ENCODE data around the gene ZNF358.

DNA sequence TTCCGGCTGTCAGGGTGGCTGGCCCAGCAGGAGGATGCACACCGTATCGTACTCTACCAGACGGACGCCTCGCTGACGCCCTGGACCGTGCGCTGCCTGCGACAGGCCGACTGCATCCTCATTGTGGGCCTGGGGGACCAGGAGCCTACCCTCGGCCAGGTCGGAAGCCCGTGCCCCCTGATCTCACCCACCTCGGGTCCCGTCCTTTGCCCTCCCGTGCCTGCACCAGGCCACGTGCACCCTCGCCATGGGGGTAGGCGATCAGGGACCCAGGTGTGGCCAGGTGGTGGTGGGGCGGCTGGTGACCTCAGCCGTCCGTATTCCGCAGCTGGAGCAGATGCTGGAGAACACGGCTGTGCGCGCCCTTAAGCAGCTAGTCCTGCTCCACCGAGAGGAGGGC is 38.7 kb downstream of the ZNF358 start:
- TF ChIP-seq, protein P1, sequence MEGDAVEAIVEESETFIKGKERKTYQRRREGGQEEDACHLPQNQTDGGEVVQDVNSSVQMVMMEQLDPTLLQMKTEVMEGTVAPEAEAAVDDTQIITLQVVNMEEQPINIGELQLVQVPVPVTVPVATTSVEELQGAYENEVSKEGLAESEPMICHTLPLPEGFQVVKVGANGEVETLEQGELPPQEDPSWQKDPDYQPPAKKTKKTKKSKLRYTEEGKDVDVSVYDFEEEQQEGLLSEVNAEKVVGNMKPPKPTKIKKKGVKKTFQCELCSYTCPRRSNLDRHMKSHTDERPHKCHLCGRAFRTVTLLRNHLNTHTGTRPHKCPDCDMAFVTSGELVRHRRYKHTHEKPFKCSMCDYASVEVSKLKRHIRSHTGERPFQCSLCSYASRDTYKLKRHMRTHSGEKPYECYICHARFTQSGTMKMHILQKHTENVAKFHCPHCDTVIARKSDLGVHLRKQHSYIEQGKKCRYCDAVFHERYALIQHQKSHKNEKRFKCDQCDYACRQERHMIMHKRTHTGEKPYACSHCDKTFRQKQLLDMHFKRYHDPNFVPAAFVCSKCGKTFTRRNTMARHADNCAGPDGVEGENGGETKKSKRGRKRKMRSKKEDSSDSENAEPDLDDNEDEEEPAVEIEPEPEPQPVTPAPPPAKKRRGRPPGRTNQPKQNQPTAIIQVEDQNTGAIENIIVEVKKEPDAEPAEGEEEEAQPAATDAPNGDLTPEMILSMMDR (IDR thresholded peaks at IDR 0.05 in 4 of 5, conservative IDR thresholded peaks at IDR 0.05 in 1 of 5): no peak
- no peak for TF ChIP-seq POLR2A (IDR thresholded peaks at IDR 0.05)
